Measurements from ENCODE around the gene PIGU. TPM values are rescaled to one million over a fixed set of nuclear protein-coding genes. Genes with fewer than 3 reads are reported as not detected.
A peak's percentile ranks its signal among the peaks of the same experiment; 100 is the strongest.

The PIGU gene
- total and polyA plus RNA-seq, 9 of the 15 experiments (the other 6 are each of a cell fraction or from before 2014, with no cell fraction given): 6.5 to 100 (median 28.1) TPM

DNA sequence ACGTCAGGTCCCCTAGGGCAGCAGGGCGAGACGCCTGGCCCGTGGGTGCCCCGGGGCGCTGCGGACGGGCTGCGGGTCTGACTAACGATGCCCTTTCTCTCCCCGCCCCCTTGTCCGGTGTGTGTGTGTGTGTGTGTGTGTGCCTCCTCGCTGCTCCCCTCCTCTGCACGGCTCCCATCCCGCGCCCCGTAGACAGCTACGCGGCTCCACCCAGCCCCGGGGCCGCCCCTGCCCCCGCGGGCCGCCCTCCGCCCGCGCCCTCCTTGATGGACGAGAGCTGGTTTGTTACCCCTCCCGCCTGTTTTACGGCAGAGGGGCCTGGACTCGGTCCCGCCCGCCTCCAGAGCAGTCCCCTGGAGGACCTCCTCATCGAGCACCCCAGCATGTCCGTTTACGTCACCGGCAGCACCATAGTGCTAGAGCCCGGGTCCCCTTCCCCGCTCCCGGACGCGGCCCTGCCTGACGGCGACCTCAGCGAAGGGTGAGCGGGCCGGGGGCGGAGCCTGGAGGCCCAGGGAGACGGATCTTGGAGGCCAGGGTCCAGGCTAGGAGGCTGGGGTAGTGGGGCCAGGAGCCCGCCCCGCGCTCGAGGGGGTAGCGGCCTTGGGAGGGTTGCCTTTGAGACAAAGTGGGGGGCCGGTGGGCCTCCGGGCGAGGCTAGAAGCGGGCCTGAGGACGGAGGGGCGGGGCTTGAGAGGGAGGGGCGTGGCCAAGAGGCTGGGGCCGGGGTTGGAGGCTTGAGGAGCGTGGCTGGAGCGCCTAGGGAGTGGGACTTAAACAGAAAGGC is 32.3 kb upstream of the PIGU start (continued):
- TF ChIP-seq, protein P1, sequence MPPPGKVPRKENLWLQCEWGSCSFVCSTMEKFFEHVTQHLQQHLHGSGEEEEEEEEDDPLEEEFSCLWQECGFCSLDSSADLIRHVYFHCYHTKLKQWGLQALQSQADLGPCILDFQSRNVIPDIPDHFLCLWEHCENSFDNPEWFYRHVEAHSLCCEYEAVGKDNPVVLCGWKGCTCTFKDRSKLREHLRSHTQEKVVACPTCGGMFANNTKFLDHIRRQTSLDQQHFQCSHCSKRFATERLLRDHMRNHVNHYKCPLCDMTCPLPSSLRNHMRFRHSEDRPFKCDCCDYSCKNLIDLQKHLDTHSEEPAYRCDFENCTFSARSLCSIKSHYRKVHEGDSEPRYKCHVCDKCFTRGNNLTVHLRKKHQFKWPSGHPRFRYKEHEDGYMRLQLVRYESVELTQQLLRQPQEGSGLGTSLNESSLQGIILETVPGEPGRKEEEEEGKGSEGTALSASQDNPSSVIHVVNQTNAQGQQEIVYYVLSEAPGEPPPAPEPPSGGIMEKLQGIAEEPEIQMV (tag; conservative IDR thresholded peaks at IDR 0.05; ENCODE audit: low read depth): 0 out of 2 replicates have a peak, but pooled peaks have one; percentile 41
- TF ChIP-seq CXXC5 (CRISPR knock-in tag; IDR thresholded peaks at IDR 0.05) (peak; percentile 57; the same call in 1 of the 2 replicates), SIRT6 (IDR thresholded peaks at IDR 0.05; ENCODE audit: low read depth, low read length) (no peak), RHOXF2B (CRISPR knock-in tag; conservative IDR thresholded peaks at IDR 0.05) (no peak), NRF1 (conservative IDR thresholded peaks at IDR 0.05 in 1 of 2, IDR thresholded peaks at IDR 0.05 in 1 of 2) (peak in 1 of 2 experiments; percentile 39; a peak in 1 of 4 replicates), ZNF324 (CRISPR knock-in tag; IDR thresholded peaks at IDR 0.05) (no peak), RBM15 (IDR thresholded peaks at IDR 0.05; ENCODE audit: insufficient read depth, low read length) (no peak), THRAP3 (IDR thresholded peaks at IDR 0.05; ENCODE audit: borderline replicate concordance) (no peak), RBFOX2 (IDR thresholded peaks at IDR 0.05; ENCODE audit: low read depth, low read length) (peak; percentile 77), SIN3A (IDR thresholded peaks at IDR 0.05; ENCODE audit: borderline replicate concordance in 2 of 2, control insufficient read depth in 1 of 2, low read depth in 2 of 2, low read length in 2 of 2) (0 out of 4 replicates have a peak, but pooled peaks have one; percentile 40 to 58), ZNF77 (CRISPR knock-in tag; IDR thresholded peaks at IDR 0.05) (no peak)
- TF ChIP-seq, protein P2, sequence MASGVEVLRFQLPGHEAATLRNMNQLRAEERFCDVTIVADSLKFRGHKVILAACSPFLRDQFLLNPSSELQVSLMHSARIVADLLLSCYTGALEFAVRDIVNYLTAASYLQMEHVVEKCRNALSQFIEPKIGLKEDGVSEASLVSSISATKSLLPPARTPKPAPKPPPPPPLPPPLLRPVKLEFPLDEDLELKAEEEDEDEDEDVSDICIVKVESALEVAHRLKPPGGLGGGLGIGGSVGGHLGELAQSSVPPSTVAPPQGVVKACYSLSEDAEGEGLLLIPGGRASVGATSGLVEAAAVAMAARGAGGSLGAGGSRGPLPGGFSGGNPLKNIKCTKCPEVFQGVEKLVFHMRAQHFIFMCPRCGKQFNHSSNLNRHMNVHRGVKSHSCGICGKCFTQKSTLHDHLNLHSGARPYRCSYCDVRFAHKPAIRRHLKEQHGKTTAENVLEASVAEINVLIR (CRISPR knock-in tag; IDR thresholded peaks at IDR 0.05): no peak
- TF ChIP-seq, protein P3, sequence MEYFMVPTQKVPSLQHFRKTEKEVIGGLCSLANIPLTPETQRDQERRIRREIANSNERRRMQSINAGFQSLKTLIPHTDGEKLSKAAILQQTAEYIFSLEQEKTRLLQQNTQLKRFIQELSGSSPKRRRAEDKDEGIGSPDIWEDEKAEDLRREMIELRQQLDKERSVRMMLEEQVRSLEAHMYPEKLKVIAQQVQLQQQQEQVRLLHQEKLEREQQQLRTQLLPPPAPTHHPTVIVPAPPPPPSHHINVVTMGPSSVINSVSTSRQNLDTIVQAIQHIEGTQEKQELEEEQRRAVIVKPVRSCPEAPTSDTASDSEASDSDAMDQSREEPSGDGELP (CRISPR knock-in tag; IDR thresholded peaks at IDR 0.05; ENCODE audit: borderline replicate concordance): peak; percentile 69; the same call in 1 of the 2 replicates
- TF ChIP-seq, protein P4, sequence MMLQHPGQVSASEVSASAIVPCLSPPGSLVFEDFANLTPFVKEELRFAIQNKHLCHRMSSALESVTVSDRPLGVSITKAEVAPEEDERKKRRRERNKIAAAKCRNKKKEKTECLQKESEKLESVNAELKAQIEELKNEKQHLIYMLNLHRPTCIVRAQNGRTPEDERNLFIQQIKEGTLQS (IDR thresholded peaks at IDR 0.05): peak; percentile 23
- TF ChIP-seq, protein P4 (CRISPR knock-in tag; conservative IDR thresholded peaks at IDR 0.05): no peak
- TF ChIP-seq, protein P5, sequence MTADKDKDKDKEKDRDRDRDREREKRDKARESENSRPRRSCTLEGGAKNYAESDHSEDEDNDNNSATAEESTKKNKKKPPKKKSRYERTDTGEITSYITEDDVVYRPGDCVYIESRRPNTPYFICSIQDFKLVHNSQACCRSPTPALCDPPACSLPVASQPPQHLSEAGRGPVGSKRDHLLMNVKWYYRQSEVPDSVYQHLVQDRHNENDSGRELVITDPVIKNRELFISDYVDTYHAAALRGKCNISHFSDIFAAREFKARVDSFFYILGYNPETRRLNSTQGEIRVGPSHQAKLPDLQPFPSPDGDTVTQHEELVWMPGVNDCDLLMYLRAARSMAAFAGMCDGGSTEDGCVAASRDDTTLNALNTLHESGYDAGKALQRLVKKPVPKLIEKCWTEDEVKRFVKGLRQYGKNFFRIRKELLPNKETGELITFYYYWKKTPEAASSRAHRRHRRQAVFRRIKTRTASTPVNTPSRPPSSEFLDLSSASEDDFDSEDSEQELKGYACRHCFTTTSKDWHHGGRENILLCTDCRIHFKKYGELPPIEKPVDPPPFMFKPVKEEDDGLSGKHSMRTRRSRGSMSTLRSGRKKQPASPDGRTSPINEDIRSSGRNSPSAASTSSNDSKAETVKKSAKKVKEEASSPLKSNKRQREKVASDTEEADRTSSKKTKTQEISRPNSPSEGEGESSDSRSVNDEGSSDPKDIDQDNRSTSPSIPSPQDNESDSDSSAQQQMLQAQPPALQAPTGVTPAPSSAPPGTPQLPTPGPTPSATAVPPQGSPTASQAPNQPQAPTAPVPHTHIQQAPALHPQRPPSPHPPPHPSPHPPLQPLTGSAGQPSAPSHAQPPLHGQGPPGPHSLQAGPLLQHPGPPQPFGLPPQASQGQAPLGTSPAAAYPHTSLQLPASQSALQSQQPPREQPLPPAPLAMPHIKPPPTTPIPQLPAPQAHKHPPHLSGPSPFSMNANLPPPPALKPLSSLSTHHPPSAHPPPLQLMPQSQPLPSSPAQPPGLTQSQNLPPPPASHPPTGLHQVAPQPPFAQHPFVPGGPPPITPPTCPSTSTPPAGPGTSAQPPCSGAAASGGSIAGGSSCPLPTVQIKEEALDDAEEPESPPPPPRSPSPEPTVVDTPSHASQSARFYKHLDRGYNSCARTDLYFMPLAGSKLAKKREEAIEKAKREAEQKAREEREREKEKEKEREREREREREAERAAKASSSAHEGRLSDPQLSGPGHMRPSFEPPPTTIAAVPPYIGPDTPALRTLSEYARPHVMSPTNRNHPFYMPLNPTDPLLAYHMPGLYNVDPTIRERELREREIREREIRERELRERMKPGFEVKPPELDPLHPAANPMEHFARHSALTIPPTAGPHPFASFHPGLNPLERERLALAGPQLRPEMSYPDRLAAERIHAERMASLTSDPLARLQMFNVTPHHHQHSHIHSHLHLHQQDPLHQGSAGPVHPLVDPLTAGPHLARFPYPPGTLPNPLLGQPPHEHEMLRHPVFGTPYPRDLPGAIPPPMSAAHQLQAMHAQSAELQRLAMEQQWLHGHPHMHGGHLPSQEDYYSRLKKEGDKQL (CRISPR knock-in tag; IDR thresholded peaks at IDR 0.05; ENCODE audit: borderline replicate concordance): 0 out of 2 replicates have a peak, but pooled peaks have one; percentile 35

Data from K562 (cell line).